SJCRH30 (cell line): ENCODE data around the gene MED23. TPM values are rescaled to one million over a fixed set of nuclear protein-coding genes. Genes with fewer than 3 reads are reported as not detected.

Experiments
- DNase-seq, 2 experiments: peaks; one replicate each; pipeline ENCODE4 v3.0.0-alpha.2; 2015 to 2020
- H3K27ac ChIP-seq: fragments of 250-450 bp; sonication (Bioruptor Pico); 2 replicates; pipeline ENCODE4 v1.5.1; 2020; ENCODE audit warnings: mild to moderate bottlenecking, moderate library complexity
- H3K27me3 ChIP-seq: fragments of 250-450 bp; sonication (Bioruptor Pico); 2 replicates; pipeline ENCODE4 v1.5.1; 2020; ENCODE audit warnings: mild to moderate bottlenecking, moderate library complexity
- H3K36me3 ChIP-seq: fragments of 250-450 bp; sonication (Bioruptor Pico); 2 replicates; pipeline ENCODE4 v1.5.1; 2020; ENCODE audit warnings: mild to moderate bottlenecking, moderate library complexity
- H3K4me1 ChIP-seq: fragments of 250-450 bp; sonication (Bioruptor Pico); 2 replicates; pipeline ENCODE4 v1.5.1; 2020; ENCODE audit warnings: mild to moderate bottlenecking, moderate library complexity
- H3K4me3 ChIP-seq: fragments of 250-450 bp; sonication (Bioruptor Pico); 2 replicates; pipeline ENCODE4 v1.5.1; 2020; ENCODE audit warnings: mild to moderate bottlenecking, moderate library complexity
- H3K9me3 ChIP-seq: fragments of 250-450 bp; sonication (Bioruptor Pico); replicated peaks from 2 replicates; pipeline ENCODE4 v1.5.1; 2020; ENCODE audit warnings: mild to moderate bottlenecking, moderate library complexity
- total RNA-seq: library from RNA; depleted of rRNA; stranded (reverse); fragments of >200 nt; shearing (Covaris generic); gene quantifications from 2 replicates; pipeline ENCODE4 v1.2.3, GENCODE V29; 2014

The MED23 gene
- total RNA-seq, 1 experiment from 2014 or later: 35.2 TPM

DNA sequence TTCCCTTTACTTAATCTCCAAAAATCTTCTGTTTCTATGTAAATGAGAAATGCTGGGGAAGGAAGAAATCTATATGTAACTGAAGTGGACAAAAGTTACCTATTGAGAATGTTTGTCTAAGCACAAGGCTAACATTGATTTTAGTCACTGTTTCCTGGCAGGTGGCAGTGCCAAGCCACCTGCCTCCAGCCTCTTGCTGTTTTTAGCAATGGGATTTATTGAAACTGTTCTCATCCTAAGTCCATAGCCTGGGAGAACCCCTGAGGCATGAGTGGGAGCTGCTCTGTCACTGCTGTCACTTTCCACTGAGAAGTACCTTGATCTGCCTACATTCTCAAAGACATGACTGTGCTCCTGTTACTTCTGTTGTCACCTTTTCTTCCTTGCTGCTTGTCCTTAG, 23.7 kb upstream of the MED23 start:
- Histone ChIP-seq H3K27me3 (no peaks in the 10 kb centered on the region), H3K36me3 (no peaks in the 10 kb centered on the region), H3K4me3 (no peak overlapping the region), H3K27ac (no peak overlapping the region), H3K4me1 (no peaks in the 10 kb centered on the region), H3K9me3 (no peaks in the 10 kb centered on the region)
- DNase-seq: no peak

DNA sequence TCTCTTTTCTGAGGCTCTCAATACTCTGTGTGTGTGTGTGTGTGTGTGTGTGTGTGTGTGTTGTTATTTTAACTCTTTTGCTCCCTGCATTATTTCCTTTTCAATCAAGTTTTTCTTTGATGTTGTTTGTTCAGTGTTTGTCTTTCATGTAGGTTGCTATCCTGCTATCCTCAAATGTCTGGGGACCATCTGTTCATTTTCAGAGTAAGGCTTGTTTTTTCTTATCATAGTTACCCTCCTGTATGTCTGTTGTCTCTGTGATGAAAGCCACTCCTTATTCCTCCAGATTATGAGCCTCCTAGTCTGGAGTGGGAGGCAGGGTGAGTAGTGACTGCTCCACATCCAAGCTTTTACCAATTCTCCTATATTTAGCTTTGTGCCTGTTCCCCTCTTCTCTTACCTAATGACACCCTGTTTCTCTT, 18.2 kb upstream of the MED23 start:
- Histone ChIP-seq H3K36me3 (no peaks in the 10 kb centered on the region), H3K4me3 (no peak overlapping the region), H3K27me3 (no peaks in the 10 kb centered on the region), H3K4me1 (no peaks in the 10 kb centered on the region), H3K27ac (no peak overlapping the region), H3K9me3 (no peaks in the 10 kb centered on the region)
- no peak for DNase-seq

DNA sequence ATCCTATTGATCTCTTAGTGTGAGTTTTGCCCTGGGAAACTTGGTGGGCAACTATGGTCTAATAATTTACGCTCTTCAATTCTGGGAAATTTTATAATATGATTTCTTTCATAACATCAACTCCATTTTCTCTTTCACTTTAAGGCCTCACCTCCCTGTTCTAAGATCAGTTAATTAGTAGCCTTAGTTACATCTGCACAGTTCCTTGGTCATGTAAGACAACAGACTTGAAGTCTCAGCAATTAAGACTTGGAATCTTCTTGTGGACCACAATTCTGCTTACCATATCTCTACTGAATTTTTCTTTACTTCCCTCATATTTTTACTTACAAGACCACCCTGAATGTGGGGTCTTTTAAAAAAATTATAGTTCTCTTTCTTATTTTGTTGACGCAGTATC, 17.8 kb upstream of the MED23 start:
- no peak for DNase-seq

DNA sequence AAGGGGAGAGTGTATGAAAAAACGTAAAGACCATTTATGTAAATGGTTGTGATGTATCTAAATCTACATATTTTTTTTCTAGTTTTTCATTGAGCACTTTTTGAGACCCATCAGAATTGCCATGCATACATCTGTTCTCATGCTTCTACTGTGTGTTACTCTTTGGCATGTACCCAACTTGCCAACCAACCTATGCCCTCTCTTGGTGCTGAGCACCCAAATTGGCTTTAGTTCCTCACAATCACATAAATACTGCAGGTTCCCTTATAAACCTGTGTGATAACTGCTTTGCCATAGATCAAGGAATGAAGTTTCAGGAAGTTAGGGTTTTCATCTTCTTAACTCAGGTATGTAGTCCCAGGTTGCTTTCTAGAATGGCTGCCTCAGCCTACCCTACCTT, 16.9 kb upstream of the MED23 start:
- H3K27ac ChIP-seq: no peak overlapping the region
- no peaks in the 10 kb centered on the region for H3K36me3 ChIP-seq
- DNase-seq: no peak
- no peaks in the 10 kb centered on the region for H3K4me1 ChIP-seq
- no peak overlapping the region for H3K4me3 ChIP-seq
- no peaks in the 10 kb centered on the region for H3K27me3 ChIP-seq
- H3K9me3 ChIP-seq: no peaks in the 10 kb centered on the region

More for the DNA sequence above, 17.8 kb upstream of the MED23 start:
- H3K27me3 ChIP-seq: no peaks in the 10 kb centered on the region
- no peaks in the 10 kb centered on the region for H3K4me1 ChIP-seq
- H3K4me3 ChIP-seq: no peak overlapping the region
- H3K27ac ChIP-seq: no peak overlapping the region
- no peaks in the 10 kb centered on the region for H3K9me3 ChIP-seq
- no peaks in the 10 kb centered on the region for H3K36me3 ChIP-seq

DNA sequence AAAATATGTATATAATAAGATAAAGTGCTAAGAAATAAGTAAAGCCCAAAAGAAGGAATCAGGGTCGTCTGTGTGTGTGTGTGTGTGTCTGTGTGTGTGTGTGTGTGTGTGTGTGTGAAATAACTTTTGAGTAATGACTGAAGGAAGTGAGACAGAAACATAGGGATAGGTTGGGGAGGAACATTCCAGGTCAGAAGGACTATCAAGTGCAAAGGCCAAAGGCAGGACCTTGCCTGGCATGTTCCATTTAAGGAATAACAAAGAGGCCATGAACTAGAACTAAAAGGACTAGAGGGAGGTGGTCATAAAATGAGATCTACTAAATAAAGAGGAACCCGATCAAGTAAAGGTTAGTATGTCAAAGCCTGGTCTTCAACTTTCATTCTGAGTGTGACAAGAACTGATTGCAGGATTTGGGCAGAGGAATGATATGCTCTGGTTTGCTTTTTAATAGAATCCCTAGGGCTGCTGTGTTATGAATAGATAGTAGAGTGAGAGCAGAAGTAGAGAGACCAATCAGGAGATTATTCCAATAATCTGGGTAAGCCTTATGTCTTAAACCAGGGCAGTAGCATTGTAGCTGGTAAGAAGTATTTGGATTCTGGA, 15.9 kb upstream of the MED23 start:
- H3K4me1 ChIP-seq: no peaks in the 10 kb centered on the region
- no peak for DNase-seq
- no peaks in the 10 kb centered on the region for H3K27me3 ChIP-seq
- no peak overlapping the region for H3K27ac ChIP-seq
- H3K4me3 ChIP-seq: no peak overlapping the region
- no peaks in the 10 kb centered on the region for H3K36me3 ChIP-seq
- no peaks in the 10 kb centered on the region for H3K9me3 ChIP-seq

DNA sequence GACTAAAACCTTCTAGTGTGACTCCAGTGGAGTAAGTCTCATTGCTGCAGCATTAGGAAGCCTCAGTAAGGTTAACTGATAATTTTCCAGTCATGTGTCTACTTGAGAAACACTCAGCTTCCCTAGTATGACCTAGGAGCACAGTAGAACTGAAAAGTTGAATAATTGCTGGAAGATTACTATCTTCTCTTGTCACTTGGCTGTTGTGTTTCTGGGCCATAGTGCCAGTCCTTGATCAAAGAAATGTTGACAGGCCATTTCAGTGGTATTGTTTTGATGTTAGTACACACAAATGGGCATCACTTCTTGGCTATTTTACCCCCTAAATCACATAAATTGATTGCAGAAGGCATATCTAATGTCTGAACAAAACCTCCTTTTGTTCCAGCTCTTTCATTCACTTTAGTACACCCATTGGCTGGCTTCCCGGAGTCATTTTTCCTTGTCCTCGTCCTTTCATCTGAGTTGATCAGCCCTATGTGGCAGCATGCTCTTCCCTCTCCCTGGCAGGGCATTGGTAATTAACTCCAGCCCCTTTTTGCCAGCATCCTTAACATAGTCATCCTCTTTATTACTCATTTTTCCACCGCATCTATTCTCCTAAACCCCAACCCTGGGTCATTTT, 15.1 kb upstream of the MED23 start:
- H3K27ac ChIP-seq: no peak overlapping the region
- no peaks in the 10 kb centered on the region for H3K4me1 ChIP-seq
- no peaks in the 10 kb centered on the region for H3K9me3 ChIP-seq
- no peaks in the 10 kb centered on the region for H3K36me3 ChIP-seq
- no peak overlapping the region for H3K4me3 ChIP-seq
- no peaks in the 10 kb centered on the region for H3K27me3 ChIP-seq
- DNase-seq: peak in 1 of 2 experiments; percentile 17

DNA sequence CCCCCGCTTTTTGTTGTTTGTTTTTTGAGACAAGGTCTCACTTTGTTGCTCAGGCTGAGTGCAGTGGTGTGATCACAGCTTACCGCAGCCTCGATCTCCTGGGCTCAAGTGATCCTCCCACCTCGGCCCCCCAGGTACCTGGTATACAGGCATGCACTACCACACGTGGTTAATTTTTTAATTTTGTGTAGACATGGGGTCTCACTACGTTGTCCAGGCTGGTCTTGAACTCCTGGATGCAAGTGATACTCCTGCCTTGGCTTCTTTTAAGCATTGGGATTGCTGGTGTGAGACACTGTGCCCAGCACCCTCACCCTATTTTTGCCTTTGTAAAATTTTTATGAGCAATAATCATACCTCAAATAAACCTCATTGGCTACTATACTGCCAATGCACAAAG, 14.5 kb upstream of the MED23 start:
- Histone ChIP-seq H3K9me3 (no peaks in the 10 kb centered on the region), H3K27me3 (no peaks in the 10 kb centered on the region), H3K4me1 (no peaks in the 10 kb centered on the region), H3K4me3 (no peak overlapping the region), H3K36me3 (no peaks in the 10 kb centered on the region), H3K27ac (no peak overlapping the region)
- DNase-seq: no peak

DNA sequence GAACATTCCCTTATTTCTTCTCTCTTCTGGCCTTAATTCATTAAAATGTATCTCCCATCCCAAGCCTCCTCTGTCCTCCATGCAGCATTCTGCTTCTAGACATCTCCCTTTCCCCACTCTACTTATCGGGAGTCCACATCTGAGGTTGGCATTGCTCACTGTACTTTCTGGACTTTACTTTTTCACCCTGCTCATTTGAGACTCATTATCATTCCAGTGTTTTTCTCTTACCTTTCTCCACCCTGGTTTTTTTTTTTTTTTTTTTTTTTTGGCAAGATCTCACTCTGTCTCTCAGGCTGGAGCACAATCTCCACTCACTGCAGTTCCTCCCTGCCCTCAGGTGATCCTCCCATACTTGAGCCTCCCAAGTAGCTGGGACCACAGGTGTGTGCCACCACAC, 13.5 kb upstream of the MED23 start:
- H3K27ac ChIP-seq: no peak overlapping the region
- no peaks in the 10 kb centered on the region for H3K27me3 ChIP-seq
- no peaks in the 10 kb centered on the region for H3K9me3 ChIP-seq
- H3K4me3 ChIP-seq: no peak overlapping the region
- H3K36me3 ChIP-seq: no peaks in the 10 kb centered on the region
- no peaks in the 10 kb centered on the region for H3K4me1 ChIP-seq
- DNase-seq: no peak

DNA sequence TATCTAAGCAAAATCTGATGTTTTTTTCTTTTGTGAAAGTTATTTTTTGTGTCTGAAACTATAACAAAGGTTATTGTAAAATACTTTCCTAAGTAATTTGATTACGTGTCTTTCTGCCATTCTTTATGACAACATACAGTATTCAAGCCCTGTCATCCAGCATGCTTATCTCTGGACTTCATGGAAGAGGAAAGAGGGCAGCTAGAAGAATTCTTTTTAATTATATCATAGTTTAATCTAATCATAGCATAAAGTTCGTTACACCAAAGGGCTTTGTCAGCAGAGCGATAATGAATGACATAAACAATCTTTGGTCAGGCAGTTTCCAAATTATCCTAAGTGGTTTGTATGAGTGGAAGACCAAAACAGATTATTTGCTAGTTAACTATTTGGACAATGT, 12.5 kb upstream of the MED23 start:
- H3K27ac ChIP-seq: no peak overlapping the region
- H3K9me3 ChIP-seq: no peaks in the 10 kb centered on the region
- no peaks in the 10 kb centered on the region for H3K27me3 ChIP-seq
- no peaks in the 10 kb centered on the region for H3K36me3 ChIP-seq
- H3K4me3 ChIP-seq: no peak overlapping the region
- no peak for DNase-seq
- H3K4me1 ChIP-seq: no peaks in the 10 kb centered on the region

DNA sequence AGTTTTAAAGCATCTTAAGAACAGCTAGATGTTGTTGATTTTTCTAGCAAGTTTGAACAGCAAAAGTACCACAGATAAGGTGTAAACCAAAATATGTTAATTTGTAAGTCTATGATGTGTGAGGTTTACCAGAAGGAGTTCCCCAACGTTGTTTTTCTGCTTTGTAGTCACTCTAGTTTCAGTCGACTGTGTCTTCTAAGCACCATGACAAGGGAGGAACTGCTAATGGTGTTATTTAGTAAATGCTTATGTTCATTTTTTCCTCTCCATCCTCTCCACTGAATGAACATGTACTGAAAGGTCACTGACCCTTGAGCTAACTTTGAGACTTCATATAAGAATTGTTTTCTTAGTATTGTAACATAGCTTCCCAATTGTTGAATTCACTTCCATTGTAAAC, 12.1 kb upstream of the MED23 start:
- no peak for DNase-seq
- H3K27me3 ChIP-seq: no peaks in the 10 kb centered on the region
- no peaks in the 10 kb centered on the region for H3K36me3 ChIP-seq
- no peaks in the 10 kb centered on the region for H3K9me3 ChIP-seq
- H3K27ac ChIP-seq: no peak overlapping the region
- no peaks in the 10 kb centered on the region for H3K4me1 ChIP-seq
- no peak overlapping the region for H3K4me3 ChIP-seq

DNA sequence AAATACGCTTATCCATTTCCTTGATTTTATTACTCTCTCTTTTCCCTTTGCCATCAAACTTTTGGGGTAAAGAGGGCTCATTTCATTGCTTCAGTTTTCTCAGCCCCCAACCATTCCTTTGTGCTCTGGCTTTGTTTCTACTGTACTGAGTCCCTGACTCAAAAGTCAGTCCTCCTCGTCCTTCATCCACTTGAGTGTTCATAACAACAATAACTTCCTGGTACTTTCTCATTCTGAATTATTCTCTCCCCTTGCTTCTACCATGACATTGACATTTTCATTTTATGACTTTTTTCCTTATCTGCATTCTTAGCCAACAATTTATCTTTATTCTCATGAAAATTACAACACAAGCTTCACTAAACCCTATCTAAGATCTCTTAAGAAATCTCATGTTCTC, 10.0 kb upstream of the MED23 start:
- no peaks in the 10 kb centered on the region for H3K36me3 ChIP-seq
- no peak overlapping the region for H3K27ac ChIP-seq
- no peaks in the 10 kb centered on the region for H3K9me3 ChIP-seq
- H3K4me3 ChIP-seq: no peak overlapping the region
- no peaks in the 10 kb centered on the region for H3K27me3 ChIP-seq
- H3K4me1 ChIP-seq: no peaks in the 10 kb centered on the region
- no peak for DNase-seq

DNA sequence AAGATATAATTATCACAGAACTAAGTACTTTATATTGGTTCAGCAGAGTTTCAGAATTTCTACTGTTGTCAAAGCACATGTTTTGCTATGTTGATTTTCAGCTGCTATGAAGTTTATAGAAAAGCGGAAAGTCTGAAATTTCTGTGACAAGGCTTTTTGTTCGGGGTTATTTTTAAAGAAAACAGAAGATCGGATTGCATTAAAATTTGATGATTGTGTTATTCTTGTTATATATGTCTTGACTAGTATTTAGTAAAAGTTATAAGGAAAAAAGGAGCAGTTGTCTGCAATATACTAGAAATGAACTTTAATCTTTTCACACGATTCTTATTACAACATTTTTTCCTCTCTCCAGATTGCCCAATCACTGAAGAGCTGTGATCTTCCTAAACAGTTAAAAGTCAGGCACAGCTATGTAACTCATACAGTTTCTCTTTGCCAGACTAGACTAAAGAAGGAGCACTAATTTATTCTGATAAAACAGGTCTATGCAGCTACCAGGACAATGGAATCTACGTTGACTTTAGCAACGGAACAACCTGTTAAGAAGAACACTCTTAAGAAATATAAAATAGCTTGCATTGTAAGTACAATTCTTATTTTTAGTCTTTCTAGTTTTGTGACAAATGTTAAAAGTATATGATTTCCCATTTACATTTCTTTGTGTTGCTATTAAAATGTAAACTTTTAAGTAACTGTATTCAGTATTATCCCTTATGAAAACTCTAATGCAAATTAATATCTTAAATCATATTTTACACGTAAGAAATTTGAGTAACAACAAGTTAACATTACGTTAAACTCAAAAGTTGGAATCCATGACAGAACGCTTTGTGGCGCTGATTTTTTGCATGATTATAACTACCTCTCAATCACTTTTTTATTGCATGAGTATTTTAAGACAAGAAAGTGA, 9.1 kb upstream of the MED23 start, which contains the start of gene ENPP3:
TSS of gene ENPP3 (plus strand) at position 423 of the 913 bp plus-strand sequence. CDS start at position 506, 83 bp downstream.
- Histone ChIP-seq H3K27ac (no peak within 1 kb of the TSS), H3K9me3 (no peaks in the 10 kb centered on the region), H3K36me3 (no peaks in the 10 kb centered on the region), H3K27me3 (no peaks in the 10 kb centered on the region), H3K4me1 (no peaks in the 10 kb centered on the region), H3K4me3 (no peak within 1 kb of the TSS)
- no peak for DNase-seq

DNA sequence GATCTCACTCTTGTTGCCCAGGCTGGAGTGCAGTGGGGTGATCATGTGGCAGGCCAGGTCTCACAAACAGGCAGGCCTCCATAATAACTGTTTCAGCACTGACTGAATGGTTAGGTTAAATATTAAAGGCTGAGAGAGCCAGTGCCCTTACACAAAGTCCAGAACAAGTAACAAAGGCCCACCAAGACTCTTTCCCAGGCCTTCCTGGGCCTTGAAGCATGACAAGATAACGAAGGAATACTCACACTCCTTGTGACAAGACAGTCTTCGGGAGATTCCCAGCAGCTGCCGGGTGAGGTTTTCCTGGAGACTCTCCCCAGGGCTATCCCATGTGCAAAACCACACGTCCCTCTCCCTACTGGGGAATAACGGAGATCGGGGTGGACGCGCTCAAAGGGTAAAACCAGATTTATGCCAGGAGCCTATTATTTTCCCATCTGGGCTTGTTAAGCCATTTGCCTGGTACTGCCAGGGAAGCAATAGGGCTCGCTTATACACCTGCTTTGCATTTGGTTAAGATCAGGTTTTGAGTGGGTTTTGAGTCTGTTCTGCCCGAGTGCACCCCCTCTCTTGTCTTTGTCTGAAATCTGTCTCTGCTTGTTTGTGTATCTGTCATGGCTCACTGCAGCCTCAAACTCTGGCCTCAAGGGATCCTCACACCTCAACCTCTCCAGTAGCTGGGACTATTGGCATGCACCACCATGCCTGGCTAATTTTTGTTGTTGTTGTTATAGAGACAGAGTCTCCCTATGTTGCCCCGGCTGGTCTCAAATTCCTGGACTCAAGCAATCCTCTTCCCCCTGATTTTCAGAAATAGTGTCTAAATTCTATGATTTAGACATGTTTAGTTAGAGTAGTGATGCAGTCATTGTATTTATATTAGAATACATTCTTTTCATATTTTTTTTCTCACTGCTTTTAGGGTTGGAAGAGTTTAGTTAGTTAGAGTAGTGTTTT, 7.6 kb upstream of the MED23 start:
- H3K27ac ChIP-seq: no peak overlapping the region
- H3K27me3 ChIP-seq: no peaks in the 10 kb centered on the region
- no peaks in the 10 kb centered on the region for H3K4me1 ChIP-seq
- H3K36me3 ChIP-seq: no peaks in the 10 kb centered on the region
- H3K4me3 ChIP-seq: no peak overlapping the region
- no peaks in the 10 kb centered on the region for H3K9me3 ChIP-seq
- no peak for DNase-seq

DNA sequence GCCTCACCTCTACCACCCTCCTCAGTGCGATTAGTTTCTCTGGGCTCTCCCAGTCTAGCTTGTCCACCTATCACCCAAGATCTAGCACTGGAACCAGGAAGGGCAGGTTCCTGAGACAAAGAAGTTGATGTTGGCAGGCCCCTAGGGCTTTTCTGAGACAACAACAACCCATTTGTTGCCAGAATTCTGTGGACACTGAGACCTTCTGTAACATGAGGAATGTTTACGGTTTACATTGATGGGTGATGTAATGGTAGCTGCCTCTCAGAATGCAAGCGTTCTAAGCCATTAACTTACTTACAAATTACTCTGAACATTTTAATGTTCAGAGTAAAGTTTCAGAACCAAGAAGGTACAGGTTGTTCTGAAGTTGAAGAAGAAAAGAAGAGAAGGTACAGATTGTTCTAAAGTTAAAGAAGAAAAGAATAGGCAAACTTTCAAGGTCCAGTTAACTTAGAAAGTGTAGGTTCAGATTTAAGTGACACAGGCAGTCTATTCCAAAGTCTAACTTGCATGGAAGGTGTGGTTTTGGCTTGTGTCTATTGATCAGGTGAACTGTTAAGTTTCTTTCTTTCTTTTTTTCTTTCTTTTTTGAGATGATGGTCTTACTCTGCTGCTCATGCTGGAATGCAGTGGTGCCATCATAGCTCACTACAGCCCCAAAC, 3.7 kb upstream of the MED23 start:
- H3K36me3 ChIP-seq: no peaks in the 10 kb centered on the region
- no peak overlapping the region for H3K27ac ChIP-seq
- no peaks in the 10 kb centered on the region for H3K9me3 ChIP-seq
- H3K27me3 ChIP-seq: no peaks in the 10 kb centered on the region
- peaks cover 12% of the 10 kb centered on the region for H3K4me1 ChIP-seq
- H3K4me3 ChIP-seq: no peak overlapping the region
- peak in 1 of 2 experiments; percentile 14 for DNase-seq
